SK-N-SH (cell line): ENCODE data around the gene AHCY.

ENCODE experiments used
- EZH2phosphoT487 ChIP-seq: fragments of 200-600 bp; sonication (generic); IDR thresholded peaks from 2 replicates; pipeline ENCODE4 v1.6.1; 2017; ENCODE audit warnings: low read depth, mixed run types, mild to moderate bottlenecking, antibody characterized with exemption, moderate library complexity, borderline replicate concordance
- FOXJ3 ChIP-seq: sonication (generic); formaldehyde crosslinking; IDR thresholded peaks from 2 replicates; pipeline ENCODE4 v1.5.1; 2020; ENCODE audit warnings: mild to moderate bottlenecking, missing genetic modification reagents
- JUND ChIP-seq: IDR thresholded peaks from 2 replicates; pipeline ENCODE4 v1.4.0; 2012
- MXI1 ChIP-seq: IDR thresholded peaks from 2 replicates; pipeline ENCODE4 v1.6.1; 2012; ENCODE audit warnings: mild to moderate bottlenecking, low read depth, low read length, improper control_type of control experiment
- NFIC ChIP-seq: IDR thresholded peaks from 2 replicates; pipeline ENCODE4 v1.4.0; 2012; ENCODE audit warnings: borderline replicate concordance
- POLR2AphosphoS5 ChIP-seq: IDR thresholded peaks from 2 replicates; pipeline ENCODE4 v1.6.1; 2012; ENCODE audit warnings: low read depth, low read length
- RAD21 ChIP-seq: IDR thresholded peaks from 2 replicates; pipeline ENCODE4 v1.6.1; 2012; ENCODE audit warnings: mild to moderate bottlenecking, low read length
- RCOR1 ChIP-seq: fragments of 150-350 bp; IDR thresholded peaks from 2 replicates; pipeline ENCODE4 v1.6.1; 2017; ENCODE audit warnings: antibody characterized with exemption, low read length
- RXRA ChIP-seq: IDR thresholded peaks from 2 replicates; pipeline ENCODE4 v1.4.0; 2012; ENCODE audit warnings: low read depth, mild to moderate bottlenecking, borderline replicate concordance
- TAF1 ChIP-seq: IDR thresholded peaks from 2 replicates; pipeline ENCODE4 v1.6.1; 2012; ENCODE audit warnings: low read depth, mild to moderate bottlenecking, low read length, moderate library complexity, borderline replicate concordance
- YY1 ChIP-seq: IDR thresholded peaks from 2 replicates; pipeline ENCODE4 v1.4.0; 2012; ENCODE audit warnings: low read depth, mild to moderate bottlenecking
- TF ChIP-seq, protein P1 (sequence below): fragments of 200-600 bp; sonication (generic); IDR thresholded peaks from 2 replicates; pipeline ENCODE4 v1.6.1; 2017; ENCODE audit warnings: antibody characterized with exemption, mild to moderate bottlenecking, moderate library complexity
- TF ChIP-seq, protein P2 (sequence below): IDR thresholded peaks from 2 replicates; pipeline ENCODE4 v1.6.1; 2012; ENCODE audit warnings: mild to moderate bottlenecking, low read depth, low read length, moderate library complexity
- TF ChIP-seq, protein P3 (sequence below): IDR thresholded peaks from 2 replicates; pipeline ENCODE4 v1.4.0; 2012; ENCODE audit warnings: low read depth

DNA sequence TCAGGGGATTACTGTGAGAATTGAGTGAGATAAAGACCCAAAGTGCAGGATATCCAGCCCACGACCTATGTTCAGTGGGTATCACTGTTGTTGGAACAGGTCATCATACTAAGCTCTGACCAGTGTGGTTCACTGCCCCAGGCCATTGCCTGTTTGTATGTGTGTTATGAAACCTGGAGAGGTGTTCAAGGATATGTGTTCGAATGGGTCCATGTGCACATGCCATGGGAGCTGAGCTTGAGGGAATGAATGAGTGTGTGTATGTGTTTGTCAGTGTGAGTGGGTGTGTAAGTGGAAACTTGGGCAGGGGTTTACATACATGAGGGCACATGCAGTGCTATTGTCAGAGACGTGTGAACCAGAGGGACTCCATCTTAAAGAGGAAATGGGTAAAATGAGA lies 17.7 kb upstream of the AHCY start:
- TF ChIP-seq, protein P1, sequence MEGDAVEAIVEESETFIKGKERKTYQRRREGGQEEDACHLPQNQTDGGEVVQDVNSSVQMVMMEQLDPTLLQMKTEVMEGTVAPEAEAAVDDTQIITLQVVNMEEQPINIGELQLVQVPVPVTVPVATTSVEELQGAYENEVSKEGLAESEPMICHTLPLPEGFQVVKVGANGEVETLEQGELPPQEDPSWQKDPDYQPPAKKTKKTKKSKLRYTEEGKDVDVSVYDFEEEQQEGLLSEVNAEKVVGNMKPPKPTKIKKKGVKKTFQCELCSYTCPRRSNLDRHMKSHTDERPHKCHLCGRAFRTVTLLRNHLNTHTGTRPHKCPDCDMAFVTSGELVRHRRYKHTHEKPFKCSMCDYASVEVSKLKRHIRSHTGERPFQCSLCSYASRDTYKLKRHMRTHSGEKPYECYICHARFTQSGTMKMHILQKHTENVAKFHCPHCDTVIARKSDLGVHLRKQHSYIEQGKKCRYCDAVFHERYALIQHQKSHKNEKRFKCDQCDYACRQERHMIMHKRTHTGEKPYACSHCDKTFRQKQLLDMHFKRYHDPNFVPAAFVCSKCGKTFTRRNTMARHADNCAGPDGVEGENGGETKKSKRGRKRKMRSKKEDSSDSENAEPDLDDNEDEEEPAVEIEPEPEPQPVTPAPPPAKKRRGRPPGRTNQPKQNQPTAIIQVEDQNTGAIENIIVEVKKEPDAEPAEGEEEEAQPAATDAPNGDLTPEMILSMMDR, result no peak
- TF ChIP-seq NFIC (no peak), POLR2AphosphoS5 (no peak), RCOR1 (no peak), RAD21 (no peak), RXRA (no peak), TAF1 (no peak), EZH2phosphoT487 (no peak), YY1 (no peak), MXI1 (no peak), FOXJ3 (CRISPR knock-in tag) (no peak), JUND (no peak)
- TF ChIP-seq, protein P2, sequence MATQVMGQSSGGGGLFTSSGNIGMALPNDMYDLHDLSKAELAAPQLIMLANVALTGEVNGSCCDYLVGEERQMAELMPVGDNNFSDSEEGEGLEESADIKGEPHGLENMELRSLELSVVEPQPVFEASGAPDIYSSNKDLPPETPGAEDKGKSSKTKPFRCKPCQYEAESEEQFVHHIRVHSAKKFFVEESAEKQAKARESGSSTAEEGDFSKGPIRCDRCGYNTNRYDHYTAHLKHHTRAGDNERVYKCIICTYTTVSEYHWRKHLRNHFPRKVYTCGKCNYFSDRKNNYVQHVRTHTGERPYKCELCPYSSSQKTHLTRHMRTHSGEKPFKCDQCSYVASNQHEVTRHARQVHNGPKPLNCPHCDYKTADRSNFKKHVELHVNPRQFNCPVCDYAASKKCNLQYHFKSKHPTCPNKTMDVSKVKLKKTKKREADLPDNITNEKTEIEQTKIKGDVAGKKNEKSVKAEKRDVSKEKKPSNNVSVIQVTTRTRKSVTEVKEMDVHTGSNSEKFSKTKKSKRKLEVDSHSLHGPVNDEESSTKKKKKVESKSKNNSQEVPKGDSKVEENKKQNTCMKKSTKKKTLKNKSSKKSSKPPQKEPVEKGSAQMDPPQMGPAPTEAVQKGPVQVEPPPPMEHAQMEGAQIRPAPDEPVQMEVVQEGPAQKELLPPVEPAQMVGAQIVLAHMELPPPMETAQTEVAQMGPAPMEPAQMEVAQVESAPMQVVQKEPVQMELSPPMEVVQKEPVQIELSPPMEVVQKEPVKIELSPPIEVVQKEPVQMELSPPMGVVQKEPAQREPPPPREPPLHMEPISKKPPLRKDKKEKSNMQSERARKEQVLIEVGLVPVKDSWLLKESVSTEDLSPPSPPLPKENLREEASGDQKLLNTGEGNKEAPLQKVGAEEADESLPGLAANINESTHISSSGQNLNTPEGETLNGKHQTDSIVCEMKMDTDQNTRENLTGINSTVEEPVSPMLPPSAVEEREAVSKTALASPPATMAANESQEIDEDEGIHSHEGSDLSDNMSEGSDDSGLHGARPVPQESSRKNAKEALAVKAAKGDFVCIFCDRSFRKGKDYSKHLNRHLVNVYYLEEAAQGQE, result no peak
- TF ChIP-seq, protein P3, sequence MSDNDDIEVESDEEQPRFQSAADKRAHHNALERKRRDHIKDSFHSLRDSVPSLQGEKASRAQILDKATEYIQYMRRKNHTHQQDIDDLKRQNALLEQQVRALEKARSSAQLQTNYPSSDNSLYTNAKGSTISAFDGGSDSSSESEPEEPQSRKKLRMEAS, result no peak
